Measurements from ENCODE around the gene RASD2. TPM values are rescaled to one million over a fixed set of nuclear protein-coding genes. Genes with fewer than 3 reads are reported as not detected.

RASD2 gene
- total RNA-seq, 1 experiment from 2014 or later: not detected

DNA sequence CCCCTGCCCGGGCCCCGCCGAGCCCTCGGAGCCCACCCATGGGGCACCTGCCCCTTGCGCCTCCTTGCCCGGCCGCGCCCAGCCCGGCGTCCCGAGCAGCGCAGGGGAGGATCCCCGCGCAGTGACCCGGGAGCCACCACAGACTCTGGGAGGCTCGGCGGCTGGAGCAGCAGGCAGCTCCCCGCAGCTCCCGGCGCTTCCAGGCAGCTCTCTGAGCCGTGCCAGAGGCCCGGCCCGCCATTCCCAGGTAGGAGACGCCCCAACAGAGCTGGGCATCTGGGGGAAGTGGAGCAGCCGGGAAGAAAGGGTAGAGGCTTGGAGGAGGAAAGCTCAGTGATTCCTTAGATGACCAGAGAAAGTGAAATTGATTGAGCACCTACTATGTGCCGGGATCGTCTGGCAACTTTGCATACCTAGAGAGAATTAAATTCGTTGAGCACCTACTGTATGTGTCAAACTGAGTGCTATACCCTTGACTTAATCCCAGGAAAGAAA, 670 bp downstream of the RASD2 start:
- DNase-seq (ENCODE audit: low spot score): no peak

DNA sequence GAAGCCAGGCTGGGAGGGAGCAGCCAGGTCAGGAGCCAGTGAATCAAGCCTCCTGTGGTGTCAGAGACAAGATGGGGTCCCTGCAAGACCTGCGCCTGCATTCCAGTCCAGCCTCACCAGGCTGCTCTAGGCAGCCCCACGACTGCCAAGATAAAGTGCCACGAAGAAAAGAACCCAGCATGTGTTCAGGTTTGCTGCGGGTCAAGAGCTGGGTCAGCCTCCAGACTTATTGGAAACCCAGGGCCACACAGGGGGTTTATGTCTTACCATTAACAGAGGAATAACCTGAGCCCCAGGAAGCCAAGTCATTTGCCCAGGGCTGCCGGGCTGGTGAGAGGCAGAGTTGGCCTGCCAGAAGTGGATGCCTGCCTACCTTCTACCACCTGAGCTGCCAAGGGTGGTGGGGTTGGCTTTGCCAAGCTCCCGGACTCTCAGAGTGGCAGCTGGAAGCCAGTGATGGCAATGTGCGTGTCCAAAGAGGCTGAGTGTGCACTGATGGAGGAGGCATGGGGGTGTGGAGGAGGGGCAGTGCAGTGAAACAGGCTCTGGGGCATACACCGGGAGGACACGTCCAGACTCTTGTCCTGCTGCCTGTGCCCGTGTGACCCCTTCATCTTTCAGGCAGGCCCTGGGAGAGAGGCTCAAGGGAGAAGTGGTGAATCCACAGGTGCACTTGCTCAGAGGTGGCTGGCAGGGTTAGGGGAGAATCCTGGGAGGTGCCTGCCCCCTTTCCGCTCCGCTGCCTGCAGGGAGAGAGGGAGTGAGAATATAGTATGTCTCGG, 1.7 kb downstream of the RASD2 start:
- DNase-seq (ENCODE audit: low spot score): no peak

DNA sequence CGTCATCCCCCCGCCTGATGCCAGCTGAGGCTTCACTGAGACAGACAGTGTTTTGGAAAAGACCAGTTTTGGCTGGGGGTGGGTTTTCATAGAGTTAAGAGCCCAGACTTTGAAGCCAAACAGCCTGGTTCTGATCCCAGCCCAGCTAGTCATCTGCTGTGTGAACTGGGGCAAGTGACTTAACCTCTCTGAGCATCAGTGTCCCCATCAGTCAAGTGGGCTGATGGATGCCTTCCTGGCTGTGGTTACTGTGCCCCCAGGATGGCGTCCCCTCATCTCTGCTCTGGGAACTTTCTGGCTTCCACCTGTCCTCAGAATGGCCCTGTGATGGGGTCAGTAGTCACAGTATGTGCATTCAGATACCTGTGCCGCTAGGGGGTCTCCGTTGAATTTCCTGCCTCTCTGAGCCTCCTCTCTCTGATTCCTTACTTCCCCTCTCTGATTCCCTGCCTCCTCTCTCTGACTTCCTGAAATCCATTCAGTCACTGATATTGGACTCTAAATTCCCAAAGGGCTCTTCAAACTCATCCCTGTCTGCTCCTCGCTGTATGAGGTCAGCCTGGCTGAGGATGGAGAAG, 2.4 kb downstream of the RASD2 start:
- DNase-seq (ENCODE audit: low spot score): no peak

DNA sequence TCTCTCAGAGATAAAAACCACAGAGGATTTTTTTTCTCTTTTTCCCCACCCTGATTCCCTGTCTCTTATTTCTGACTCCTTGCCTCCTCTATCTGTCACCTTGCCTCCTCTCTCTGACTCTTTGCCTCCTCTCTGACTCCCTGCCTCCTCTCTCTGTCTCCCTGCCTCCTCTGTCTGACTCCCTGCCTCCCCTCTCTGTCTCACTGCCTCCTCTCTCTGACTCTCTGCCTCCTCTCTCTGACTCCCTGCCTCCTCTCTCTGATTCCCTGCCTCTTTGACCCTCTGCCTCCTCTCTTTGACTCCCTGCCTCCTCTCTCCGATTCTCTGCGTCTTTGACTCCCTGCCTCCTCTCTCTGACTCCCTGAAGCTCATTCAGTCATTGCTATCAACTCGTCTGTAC, 3.1 kb downstream of the RASD2 start:
- no peak for DNase-seq (ENCODE audit: low spot score)

DNA sequence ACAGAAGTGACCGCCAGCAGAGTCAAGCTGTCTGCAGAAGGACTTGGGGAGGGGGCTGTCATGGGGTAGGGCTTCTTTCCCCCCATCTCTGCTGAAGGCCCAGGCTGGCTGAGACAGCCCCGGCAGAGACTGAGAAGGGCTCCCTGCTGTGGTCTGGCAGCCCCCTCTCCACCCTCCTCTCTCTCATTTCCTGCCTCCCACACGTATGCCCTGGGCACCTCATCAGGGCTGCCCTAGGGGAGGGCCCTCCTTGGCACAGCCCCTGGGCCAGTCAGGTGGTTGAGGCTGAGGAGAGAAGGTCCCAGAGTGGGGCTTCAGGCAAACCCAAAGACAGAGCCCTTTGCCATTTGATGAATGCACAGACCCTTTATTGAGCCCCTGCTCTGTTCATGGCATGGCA, 3.6 kb downstream of the RASD2 start:
- no peak for DNase-seq (ENCODE audit: low spot score)

DNA sequence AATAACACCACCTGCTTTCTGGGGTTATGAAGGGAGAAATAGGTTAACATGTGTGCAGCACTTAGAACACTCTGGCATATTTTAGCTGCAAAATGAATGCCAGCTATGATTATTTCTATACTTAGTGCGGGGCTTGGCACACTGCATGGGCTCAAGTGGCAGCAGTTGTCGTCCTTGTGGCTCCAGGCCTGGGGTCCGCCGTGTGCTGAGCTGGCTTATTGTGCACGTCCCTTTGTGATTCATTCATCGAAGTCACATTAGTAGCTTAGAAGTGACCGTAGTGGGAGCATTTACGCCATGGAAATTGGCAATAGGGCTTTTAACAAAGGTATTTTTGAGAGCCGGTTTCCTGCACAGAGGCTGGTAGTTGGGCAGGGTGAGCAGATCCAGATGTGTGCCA, 4.2 kb downstream of the RASD2 start:
- no peak for DNase-seq (ENCODE audit: low spot score)

DNA sequence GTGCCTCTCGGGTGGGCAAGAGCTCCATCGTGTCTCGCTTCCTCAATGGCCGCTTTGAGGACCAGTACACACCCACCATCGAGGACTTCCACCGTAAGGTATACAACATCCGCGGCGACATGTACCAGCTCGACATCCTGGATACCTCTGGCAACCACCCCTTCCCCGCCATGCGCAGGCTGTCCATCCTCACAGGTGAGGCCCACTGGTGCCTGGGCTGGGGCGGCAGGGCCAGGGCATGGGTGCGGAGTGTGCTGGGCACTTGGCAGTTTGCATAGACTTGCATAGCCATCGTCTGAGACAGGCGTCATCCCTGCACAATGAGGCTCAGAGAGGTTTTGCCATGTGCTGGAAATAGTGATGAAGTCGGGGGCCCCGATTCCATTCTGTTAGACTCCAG, 6.3 kb downstream of the RASD2 start:
- DNase-seq (ENCODE audit: low spot score): no peak

DNA sequence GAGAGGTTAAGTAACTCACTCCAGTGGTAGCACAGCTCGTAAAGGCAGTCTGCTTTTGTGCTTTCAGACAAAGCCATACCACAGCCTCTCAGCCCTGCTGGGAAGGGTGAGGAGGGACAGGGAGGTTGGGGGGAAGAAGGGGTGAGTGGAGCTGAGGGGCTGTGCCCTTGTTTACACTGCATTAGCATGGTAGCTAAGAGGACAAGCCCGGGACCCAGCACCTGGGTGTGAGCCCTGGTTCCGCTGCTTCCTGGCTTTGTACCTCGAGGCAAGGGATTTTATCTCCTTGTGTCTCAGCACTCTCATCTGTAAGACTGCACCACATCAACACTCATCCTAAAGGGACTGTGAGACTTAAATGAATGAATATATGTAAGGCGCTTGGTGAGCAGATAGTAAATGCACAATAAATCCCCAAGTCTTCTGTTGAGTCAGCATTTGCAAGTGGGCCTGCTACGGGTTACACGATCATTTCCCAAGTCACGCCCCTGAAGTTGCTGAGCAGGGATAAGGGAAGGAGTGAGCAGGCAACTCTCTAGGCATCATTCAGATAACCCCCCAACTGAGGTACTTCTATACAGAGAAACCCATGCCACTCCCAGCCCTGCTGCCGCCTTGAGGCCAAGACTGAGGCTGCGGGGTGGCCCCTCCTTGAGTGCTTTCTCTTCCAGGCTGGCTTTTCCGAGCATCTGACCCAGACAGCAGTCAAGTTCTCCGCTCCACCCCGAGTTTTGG, 7.5 kb downstream of the RASD2 start:
- DNase-seq (ENCODE audit: low spot score): no peak

DNA sequence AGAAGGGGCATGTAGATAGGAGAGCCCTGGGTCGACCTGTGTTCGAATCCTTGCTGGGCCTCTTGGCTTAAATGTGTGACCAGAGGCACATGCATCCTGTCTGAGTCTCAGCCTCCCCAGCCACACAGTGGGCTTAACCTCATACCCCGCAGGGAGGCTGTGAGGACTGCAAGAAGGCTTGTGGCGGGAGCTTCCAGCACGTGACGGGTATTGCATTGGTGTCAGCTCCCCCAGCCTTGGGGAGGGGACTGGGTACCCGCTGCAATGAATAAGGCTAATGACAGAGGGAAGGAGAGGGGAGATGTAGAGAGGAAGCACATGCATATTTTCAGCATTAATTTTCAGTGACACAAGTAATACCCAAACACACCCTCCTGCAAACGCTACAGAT, 8.1 kb downstream of the RASD2 start:
- no peak for DNase-seq (ENCODE audit: low spot score)

DNA sequence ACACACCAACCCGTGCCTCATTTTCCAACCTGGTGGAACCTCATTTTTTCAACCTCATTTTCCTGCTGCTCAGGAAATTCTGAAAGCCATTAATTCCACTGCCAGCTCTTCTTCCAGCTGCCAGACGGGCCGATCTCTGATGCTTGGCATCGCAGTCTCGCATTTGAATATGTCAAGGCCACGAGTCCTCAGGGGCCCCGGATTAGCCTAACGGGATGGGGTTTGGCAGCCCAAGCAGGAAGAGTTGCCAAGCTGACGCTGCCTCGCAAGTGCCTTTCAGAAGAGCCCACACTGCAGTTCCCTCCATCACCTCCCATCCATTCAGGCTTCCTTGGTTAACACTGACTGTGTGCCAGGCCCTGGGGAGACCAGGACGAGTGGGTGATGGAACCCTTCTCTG, 8.7 kb downstream of the RASD2 start:
- DNase-seq (ENCODE audit: low spot score): no peak

DNA sequence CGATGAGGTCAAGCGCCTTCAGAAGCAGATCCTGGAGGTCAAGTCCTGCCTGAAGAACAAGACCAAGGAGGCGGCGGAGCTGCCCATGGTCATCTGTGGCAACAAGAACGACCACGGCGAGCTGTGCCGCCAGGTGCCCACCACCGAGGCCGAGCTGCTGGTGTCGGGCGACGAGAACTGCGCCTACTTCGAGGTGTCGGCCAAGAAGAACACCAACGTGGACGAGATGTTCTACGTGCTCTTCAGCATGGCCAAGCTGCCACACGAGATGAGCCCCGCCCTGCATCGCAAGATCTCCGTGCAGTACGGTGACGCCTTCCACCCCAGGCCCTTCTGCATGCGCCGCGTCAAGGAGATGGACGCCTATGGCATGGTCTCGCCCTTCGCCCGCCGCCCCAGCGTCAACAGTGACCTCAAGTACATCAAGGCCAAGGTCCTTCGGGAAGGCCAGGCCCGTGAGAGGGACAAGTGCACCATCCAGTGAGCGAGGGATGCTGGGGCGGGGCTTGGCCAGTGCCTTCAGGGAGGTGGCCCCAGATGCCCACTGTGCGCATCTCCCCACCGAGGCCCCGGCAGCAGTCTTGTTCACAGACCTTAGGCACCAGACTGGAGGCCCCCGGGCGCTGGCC, 11.0 kb downstream of the RASD2 start:
- DNase-seq (ENCODE audit: low spot score): no peak

DNA sequence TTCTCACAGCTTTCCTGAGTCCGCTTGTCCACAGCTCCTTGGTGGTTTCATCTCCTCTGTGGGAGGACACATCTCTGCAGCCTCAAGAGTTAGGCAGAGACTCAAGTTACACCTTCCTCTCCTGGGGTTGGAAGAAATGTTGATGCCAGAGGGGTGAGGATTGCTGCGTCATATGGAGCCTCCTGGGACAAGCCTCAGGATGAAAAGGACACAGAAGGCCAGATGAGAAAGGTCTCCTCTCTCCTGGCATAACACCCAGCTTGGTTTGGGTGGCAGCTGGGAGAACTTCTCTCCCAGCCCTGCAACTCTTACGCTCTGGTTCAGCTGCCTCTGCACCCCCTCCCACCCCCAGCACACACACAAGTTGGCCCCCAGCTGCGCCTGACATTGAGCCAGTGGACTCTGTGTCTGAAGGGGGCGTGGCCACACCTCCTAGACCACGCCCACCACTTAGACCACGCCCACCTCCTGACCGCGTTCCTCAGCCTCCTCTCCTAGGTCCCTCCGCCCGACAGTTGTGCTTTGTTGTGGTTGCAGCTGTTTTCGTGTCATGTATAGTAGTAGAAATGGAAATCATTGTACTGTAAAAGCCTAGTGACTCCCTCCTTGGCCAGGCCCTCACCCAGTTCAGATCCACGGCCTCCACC, 11.7 kb downstream of the RASD2 start:
- DNase-seq (ENCODE audit: low spot score): peak; percentile 62

DNA sequence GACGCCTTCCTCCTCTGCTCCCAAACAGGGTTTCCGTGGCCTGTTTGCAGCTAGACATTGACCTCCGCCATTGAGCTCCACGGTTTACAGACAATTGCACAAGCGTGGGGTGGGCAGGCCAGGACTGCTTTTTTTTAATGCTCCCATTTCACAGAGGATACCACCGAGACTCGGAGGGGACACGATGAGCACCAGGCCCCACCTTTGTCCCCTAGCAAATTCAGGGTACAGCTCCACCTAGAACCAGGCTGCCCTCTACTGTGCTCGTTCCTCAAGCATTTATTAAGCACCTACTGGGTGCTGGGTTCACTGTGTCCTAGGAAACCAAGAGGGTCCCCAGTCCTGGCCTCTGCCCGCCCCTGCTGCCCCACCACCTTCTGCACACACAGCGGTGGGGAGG, 12.2 kb downstream of the RASD2 start:
- DNase-seq (ENCODE audit: low spot score): no peak

DNA sequence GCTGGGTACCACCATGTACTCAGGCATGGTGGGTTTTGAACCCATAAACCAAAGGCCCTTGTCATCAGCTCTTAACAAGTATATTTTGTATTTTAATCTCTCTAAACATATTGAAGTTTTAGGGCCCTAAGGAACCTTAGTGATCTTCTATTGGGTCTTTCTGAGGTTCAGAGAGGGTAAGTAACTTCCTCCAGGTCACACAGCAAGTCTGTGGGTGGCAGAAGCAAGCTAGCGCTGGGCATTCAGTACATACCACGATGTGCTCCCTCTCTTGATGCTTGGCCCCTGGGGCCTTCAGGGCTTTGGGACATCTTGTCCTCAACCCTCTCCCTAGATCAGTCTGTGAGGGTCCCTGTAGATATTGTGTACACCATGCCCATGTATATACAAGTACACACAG, 12.7 kb downstream of the RASD2 start:
- no peak for DNase-seq (ENCODE audit: low spot score)

DNA sequence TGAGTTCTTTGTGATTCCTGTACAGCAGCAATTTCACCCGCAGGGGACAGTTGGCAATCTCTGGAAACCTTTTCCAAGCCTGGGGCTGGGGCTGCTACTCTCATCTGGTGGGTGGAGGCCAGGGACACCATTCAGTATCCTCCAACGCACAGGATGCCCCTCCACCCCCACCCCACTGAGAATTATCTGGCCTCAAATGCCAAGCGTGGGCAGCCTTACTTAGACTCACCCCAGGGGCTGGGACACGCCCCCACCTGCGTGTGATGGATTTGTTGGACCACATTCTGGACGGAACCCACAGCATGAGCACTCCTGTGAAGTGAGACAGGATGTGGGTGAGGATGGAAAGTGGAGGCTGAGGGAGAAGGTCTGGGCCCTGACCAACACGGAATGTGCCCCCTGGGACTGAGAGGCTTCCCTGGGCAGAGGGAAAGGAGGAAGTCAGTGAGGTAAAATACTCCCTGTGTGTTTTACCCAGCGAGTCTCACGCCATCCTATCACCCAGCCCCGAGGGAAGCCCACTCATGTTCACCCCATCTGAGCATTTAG, 13.7 kb downstream of the RASD2 start:
- DNase-seq (ENCODE audit: low spot score): no peak

DNA sequence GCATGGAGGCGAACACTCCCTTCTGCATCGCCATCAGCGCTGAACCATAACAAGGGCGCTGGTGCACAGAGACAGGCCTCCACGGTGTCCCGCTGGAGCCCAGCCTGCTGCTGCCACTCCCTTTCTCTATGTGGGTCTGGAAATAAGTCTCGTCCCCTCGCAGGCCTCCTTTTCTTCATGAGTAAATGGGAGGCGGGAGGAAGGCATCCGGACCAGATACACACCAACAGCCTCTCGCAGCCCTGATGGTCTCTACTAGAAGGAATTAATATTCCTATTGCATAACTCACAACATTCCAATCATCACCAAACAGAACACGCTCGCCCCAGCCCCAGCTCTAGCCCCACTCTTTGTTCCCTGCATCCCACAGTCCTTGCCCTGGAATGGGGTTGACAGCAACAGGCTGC, 14.9 kb downstream of the RASD2 start:
- no peak for DNase-seq (ENCODE audit: low spot score)

DNA sequence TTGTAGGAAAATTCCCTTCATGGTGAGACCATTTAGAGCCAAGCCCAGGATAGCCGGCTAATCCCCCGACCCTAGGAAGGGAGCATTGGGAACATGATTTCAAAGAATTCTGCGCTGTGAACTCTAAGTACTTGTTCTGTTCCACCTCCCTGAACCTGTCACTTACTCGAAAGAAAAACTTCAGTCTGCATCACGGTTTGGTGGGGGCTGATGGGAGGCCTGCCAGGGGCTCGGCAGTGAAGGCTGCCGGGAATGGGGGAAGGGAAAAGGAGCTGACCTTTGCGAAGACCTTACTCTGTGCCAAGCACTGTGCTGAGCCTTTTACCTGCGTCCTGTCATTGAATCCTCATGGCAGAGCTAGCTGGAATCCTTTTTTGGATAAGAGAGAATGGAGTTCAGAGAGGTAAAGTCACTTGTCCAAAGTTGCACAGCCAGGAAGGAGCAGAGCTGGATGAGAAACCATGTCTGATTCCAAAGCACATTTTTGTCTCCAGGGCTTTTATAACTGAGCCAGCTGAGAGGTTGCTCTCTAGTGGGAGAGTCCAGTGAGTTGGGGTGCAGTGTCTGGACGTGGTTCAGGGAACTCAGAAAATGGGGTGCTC, 15.4 kb downstream of the RASD2 start:
- DNase-seq (ENCODE audit: low spot score): no peak

DNA sequence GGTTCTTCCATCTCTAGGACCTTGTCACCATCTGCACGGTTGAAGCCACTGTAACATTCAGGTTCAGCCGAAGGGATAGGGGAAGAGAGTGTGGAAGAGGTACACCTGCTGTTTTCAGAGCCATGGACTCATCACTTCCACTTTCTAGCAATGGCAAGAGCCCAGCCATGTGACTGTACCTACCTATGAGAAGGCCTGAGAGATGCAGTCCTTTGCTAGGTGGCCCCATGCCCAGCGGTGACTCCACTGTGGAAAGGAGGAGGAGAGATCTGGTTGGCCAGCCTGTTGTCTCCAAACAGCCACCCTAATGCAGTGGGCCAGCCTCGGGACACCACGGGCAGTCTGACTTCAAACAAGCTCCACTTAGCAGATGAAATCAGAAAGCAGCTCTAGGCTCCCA, 16.0 kb downstream of the RASD2 start:
- no peak for DNase-seq (ENCODE audit: low spot score)

DNA sequence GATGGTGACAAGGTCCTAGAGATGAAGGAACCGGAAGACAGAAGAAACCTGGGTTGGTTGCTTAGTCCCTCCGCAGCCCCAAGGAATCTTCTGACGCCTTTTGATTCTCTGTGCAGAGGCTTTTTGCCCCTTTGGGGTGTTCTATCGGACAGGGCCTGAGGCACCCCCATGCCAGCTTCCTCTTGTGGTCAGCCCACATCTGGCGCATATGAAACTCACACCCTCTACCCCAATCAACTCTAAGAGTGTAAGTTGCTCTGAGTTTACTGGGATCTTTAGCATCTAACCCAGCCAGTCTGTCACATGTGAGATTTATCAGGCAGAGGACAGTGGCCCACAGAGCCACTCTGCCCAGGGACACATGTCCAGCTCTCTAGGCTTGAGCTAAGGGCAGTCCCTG, 17.4 kb downstream of the RASD2 start:
- DNase-seq (ENCODE audit: low spot score): no peak

DNA sequence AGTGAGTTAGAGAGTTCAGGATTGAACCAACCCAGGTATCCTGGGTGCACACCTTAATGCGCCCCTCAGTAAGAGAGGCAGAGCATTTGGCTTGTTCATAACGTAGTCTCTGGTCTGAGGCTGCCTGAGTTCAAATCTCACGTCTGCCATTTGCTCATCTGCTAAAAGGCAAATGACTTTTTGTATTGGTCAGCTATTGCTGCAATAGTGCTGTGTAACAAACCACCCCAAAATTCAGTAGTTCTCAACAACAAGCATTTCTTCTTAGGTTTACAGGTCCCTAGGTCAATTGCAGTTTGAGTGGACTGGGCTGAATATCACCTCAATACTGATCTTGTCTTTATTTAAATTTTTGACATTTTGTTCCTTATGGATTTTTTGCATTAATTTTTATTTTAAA, 18.1 kb downstream of the RASD2 start:
- no peak for DNase-seq (ENCODE audit: low spot score)

DNA sequence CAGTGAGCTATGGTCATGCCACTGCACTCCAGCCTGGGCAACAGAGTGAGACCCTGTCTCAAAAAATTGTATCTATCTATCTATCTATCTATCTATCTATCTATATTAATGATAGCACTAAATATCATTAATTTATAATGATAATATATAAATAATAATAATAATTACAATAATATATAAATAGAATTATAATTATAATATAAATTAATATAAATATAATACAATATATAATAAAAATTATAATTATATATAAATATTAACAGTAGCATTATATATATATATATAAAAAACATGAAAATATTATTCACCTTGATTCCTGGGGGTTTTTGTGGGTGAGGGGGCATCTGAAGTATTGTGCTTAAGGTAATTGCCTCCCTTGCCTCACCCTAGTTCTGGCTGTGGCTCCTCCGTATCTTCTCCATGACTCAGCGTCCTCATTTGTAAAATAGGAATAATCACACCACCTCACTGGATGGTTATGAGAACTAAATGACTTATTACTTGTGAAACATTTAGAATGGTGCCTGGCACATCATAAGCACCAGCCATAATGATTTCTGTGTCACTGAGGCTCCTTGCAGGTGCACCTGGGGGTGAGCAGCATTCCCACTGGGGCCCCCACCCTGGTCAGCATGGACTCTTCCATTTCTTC, 18.8 kb downstream of the RASD2 start:
- DNase-seq (ENCODE audit: low spot score): no peak
